ENCODE results near the gene WFIKKN1.

DNA sequence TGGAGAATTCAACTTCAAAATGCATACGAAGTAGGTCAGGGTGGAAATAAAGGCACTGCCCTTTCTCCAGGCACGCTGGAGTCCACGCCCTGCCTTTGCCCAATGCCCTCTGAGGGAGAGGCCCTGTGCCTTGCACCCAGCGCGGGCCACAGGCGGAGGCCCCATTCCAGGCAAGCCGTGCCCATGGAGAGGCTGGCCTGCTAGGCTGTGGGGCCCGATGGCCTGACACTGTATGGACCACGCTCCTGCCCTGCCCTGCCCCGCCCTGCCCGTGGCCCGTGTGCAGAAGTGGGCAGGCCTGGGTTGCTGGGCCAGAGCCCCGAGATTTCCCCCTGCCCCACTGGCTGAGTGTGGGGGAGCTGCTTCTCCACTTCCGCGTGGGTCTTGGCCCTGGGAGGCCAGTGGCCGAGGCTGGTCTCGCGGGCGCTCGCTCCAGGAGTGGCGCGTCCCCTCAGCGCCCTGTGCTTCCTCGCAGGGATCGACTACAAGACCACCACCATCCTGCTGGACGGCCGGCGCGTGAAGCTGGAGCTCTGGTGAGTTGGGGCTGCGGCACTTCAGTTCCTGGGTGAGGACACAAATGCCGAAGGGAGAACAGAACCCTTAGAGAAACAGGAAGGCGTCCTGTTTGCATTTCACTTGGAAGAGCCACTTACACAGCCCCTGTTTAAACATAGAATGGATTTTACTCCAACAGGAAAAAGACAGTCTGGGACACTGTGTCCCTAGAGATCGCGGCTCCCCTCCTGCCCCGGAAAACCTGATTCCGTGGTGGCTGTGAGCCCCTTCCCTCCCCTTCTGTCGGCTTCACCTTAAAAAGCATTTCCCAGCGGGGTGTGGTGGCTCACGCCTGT lies 13.8 kb upstream of the WFIKKN1 start:
- TF ChIP-seq CTCF (IDR thresholded peaks at IDR 0.05; ENCODE audit: low read depth, low read length, poor library complexity, severe bottlenecking): no peak
- TF ChIP-seq EZH2phosphoT487 (IDR thresholded peaks at IDR 0.05; ENCODE audit: borderline replicate concordance, low read length): no peak
